Measurements from ENCODE around the gene CCDC88C.

GRCh38 chr14:91269076-91269991 is 148.3 kb downstream of the CCDC88C start:
- TF ChIP-seq POLR2AphosphoS5 (IDR thresholded peaks at IDR 0.05) (no peak), EP300 (IDR thresholded peaks at IDR 0.05) (no peak), CTCF (IDR thresholded peaks at IDR 0.05) (no peak)
